Thyroid gland (tissue), 4 donors: Measurements from ENCODE around the gene DNAJC1.

Source experiments
- CTCF ChIP-seq, 6 experiments: fragments of 200-600 bp in 3 of 6; fragments of 450-650 bp in 3 of 6; sonication (generic) in 3 of 6; IDR thresholded peaks; one replicate each; pipeline ENCODE4 v1.5.1; 2016 to 2019; ENCODE audit warnings: antibody characterized with exemption in 6 of 6, mild to moderate bottlenecking in 2 of 6, inconsistent platforms in 1 of 6, moderate library complexity in 1 of 6
- POLR2A ChIP-seq, 2 donors: fragments of 450-650 bp; IDR thresholded peaks; one replicate each; pipeline ENCODE4 v1.6.1; 2017; ENCODE audit warnings: antibody characterized with exemption in 2 of 2, mild to moderate bottlenecking in 2 of 2, moderate library complexity in 1 of 2

DNA sequence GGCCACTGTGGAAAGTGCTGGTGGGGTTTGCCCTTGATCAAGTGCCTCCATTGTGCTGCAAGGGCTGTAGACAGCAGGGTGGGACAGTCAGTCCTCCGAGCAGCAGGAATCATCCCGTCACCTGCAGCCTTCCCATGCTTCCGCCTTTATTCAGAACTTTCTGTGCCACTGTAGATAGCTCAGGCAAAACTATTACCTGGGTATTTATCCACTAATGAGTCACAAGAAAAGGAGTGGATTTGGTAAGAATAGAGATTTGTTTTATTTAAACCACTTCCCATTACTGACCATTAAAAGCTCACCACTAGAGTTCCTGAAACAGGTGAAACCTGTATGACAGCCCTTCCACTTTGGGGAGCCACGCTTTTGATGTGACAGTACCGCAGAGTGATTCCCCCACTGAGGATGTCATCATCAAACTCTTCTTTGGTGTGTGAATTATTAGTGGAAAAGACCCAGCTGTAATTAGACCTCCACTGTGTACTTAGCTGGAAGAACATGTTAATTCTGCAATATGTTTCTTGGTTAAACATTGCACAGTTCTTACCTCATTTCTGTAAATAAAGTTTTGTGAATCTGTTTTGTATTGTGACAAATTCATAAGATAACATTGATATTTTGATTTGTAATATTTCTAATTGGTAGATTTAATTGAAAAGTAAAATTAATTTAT is 260.7 kb downstream of the DNAJC1 start:
- no peak for TF ChIP-seq CTCF (IDR thresholded peaks at IDR 0.05)
- TF ChIP-seq POLR2A (IDR thresholded peaks at IDR 0.05), result no peak
